HEK293T (cell line): ENCODE results near the gene CIZ1.
"Not testable (repeated sequence)": the region's sequence is repeated elsewhere in the genome, so short reads cannot be mapped to it uniquely, and the experiment has no call there.

Experiments
- CTCF ChIA-PET: fragments of 350-600 bp; formaldehyde crosslinking; extraction: SDS; loops from one replicate; lab custom pipeline; 2021; ENCODE audit warnings: antibody characterized with exemption, inconsistent platforms; lab: Yijun Ruan, JAX
- POLR2A ChIA-PET: fragments of 350-600 bp; formaldehyde crosslinking; extraction: SDS; loops from one replicate; lab custom pipeline; 2020; ENCODE audit warnings: antibody characterized with exemption, inconsistent platforms; lab: Yijun Ruan, JAX
- DNase-seq: peaks from one replicate; pipeline ENCODE4 v3.0.0; 2012; ENCODE audit warnings: mixed read lengths; ENCODE audit errors: extremely low spot score
- ARNT ChIP-seq: fragments of 450-650 bp; IDR thresholded peaks from 2 replicates; pipeline ENCODE4 v1.6.1; 2017; ENCODE audit warnings: mild to moderate bottlenecking
- BHLHE40 ChIP-seq: fragments of 450-650 bp; IDR thresholded peaks from 2 replicates; pipeline ENCODE4 v1.6.1; 2016; ENCODE audit warnings: mild to moderate bottlenecking, moderate library complexity, borderline replicate concordance
- CTBP1 ChIP-seq: fragments of 450-650 bp; IDR thresholded peaks from 2 replicates; pipeline ENCODE4 v1.6.1; 2016; ENCODE audit warnings: borderline replicate concordance
- ELF4 ChIP-seq: fragments of 450-650 bp; IDR thresholded peaks from 2 replicates; pipeline ENCODE4 v1.6.1; 2017; ENCODE audit warnings: antibody characterized with exemption
- FOXA1 ChIP-seq: fragments of 450-650 bp; IDR thresholded peaks from 2 replicates; pipeline ENCODE4 v1.6.1; 2016; ENCODE audit warnings: mild to moderate bottlenecking
- FOXK2 ChIP-seq: fragments of 450-650 bp; IDR thresholded peaks from 2 replicates; pipeline ENCODE4 v1.6.1; 2016; ENCODE audit warnings: mild to moderate bottlenecking
- FOXM1 ChIP-seq: fragments of 450-650 bp; IDR thresholded peaks from 2 replicates; pipeline ENCODE4 v1.6.1; 2017; ENCODE audit warnings: mild to moderate bottlenecking, borderline replicate concordance
- HDGF ChIP-seq: fragments of 450-650 bp; IDR thresholded peaks from 2 replicates; pipeline ENCODE4 v1.6.1; 2017; ENCODE audit warnings: antibody characterized with exemption, borderline replicate concordance
- L3MBTL2 ChIP-seq: fragments of 450-650 bp; conservative IDR thresholded peaks from 2 replicates; pipeline ENCODE4 v1.6.1; 2016; ENCODE audit warnings: mild to moderate bottlenecking
- LEF1 ChIP-seq: fragments of 450-650 bp; IDR thresholded peaks from 2 replicates; pipeline ENCODE4 v1.6.1; 2017; ENCODE audit warnings: mild to moderate bottlenecking, borderline replicate concordance
- NFRKB ChIP-seq: fragments of 450-650 bp; IDR thresholded peaks from 2 replicates; pipeline ENCODE4 v1.6.1; 2016; ENCODE audit warnings: mild to moderate bottlenecking, moderate library complexity
- PKNOX1 ChIP-seq: fragments of 450-650 bp; IDR thresholded peaks from 2 replicates; pipeline ENCODE4 v1.6.1; 2016
- SP1 ChIP-seq: fragments of 450-650 bp; IDR thresholded peaks from 2 replicates; pipeline ENCODE4 v1.6.1; 2017
- SUZ12 ChIP-seq: fragments of 450-650 bp; IDR thresholded peaks from 2 replicates; pipeline ENCODE4 v1.6.1; 2016; ENCODE audit warnings: mild to moderate bottlenecking
- TARDBP ChIP-seq: fragments of 450-650 bp; IDR thresholded peaks from 2 replicates; pipeline ENCODE4 v1.6.1; 2016
- ZNF384 ChIP-seq: fragments of 450-650 bp; IDR thresholded peaks from 2 replicates; pipeline ENCODE4 v1.6.1; 2016

Gene CIZ1

GRCh38 chr9:128142061-128142460 is 49.3 kb downstream of the CIZ1 start:
- CTCF ChIA-PET: interaction anchor here (1.0 kb wide), 1 partner anchor 8 kb away, joined by 3 read pairs; no protein-coding TSS in a partner anchor
- no peak for DNase-seq
- POLR2A ChIA-PET: no interaction called here
- TF ChIP-seq ELF4: no peak
- no peak for TF ChIP-seq HDGF
- no peak for TF ChIP-seq PKNOX1
- no peak for TF ChIP-seq SP1
- TF ChIP-seq NFRKB: no peak
- no peak for TF ChIP-seq FOXA1
- no peak for TF ChIP-seq FOXM1
- TF ChIP-seq ARNT: no peak
- TF ChIP-seq L3MBTL2: no peak
- TF ChIP-seq FOXK2: no peak
- TF ChIP-seq LEF1: no peak
- TF ChIP-seq CTBP1: no peak

- TF ChIP-seq ARNT (no peak), TARDBP (no peak), FOXM1 (no peak), NFRKB (no peak), HDGF (no peak), FOXK2 (no peak), PKNOX1 (no peak)
- ChIA-PET CTCF (interaction anchor here (1.0 kb wide), 1 partner anchor 9 kb away, joined by 3 read pairs; no protein-coding TSS in a partner anchor), POLR2A (no interaction called here)
- DNase-seq: no peak
These were observed 49.8 kb downstream of the CIZ1 start for GRCh38 chr9:128141604-128142003.

GRCh38 chr9:128139621-128140020 is 51.8 kb downstream of the CIZ1 start:
- ChIA-PET POLR2A (no interaction called here), CTCF (no interaction called here)
- no peak for TF ChIP-seq CTBP1
- no peak for TF ChIP-seq ZNF384
- TF ChIP-seq BHLHE40: no peak
- no peak for TF ChIP-seq TARDBP
- no peak for TF ChIP-seq ELF4
- TF ChIP-seq L3MBTL2: no peak
- no peak for DNase-seq

GRCh38 chr9:128138001-128138400 is 53.4 kb downstream of the CIZ1 start:
- no peak for TF ChIP-seq SUZ12
- TF ChIP-seq PKNOX1: no peak
- TF ChIP-seq L3MBTL2: no peak
- no peak for TF ChIP-seq NFRKB
- TF ChIP-seq HDGF: no peak
- POLR2A ChIA-PET: no interaction called here
- no peak for DNase-seq
- CTCF ChIA-PET: no interaction called here

- ChIA-PET CTCF (interaction anchor here (1.1 kb wide), 2 partner anchors 13 kb away, joined by 4 to 6 read pairs; partner anchors contain the start of gene LCN2), POLR2A (interaction anchor here (1.3 kb wide), 1 partner anchor 22 kb away, joined by 3 read pairs; no protein-coding TSS in a partner anchor)
- DNase-seq: no peak
- TF ChIP-seq NFRKB: no peak
- TF ChIP-seq HDGF: no peak
- TF ChIP-seq PKNOX1: no peak
- no peak for TF ChIP-seq L3MBTL2
- no peak for TF ChIP-seq SP1
- no peak for TF ChIP-seq FOXK2
- no peak for TF ChIP-seq FOXM1
- TF ChIP-seq SUZ12: no peak
- TF ChIP-seq BHLHE40: no peak
- TF ChIP-seq FOXA1: no peak
- no peak for TF ChIP-seq ARNT
These were observed 54.3 kb downstream of the CIZ1 start for GRCh38 chr9:128136816-128137793.

GRCh38 chr9:128135561-128135960 is 55.8 kb downstream of the CIZ1 start:
- POLR2A ChIA-PET, CTCF ChIA-PET, DNase-seq: not testable (repeated sequence)

GRCh38 chr9:128132139-128132538 is 59.2 kb downstream of the CIZ1 start:
- CTCF ChIA-PET, DNase-seq, POLR2A ChIA-PET: not testable (repeated sequence)

- DNase-seq, CTCF ChIA-PET, POLR2A ChIA-PET: not testable (repeated sequence)
These were observed 60.0 kb downstream of the CIZ1 start for GRCh38 chr9:128131346-128131745.

- POLR2A ChIA-PET, CTCF ChIA-PET, DNase-seq: not testable (repeated sequence)
These were observed 60.7 kb downstream of the CIZ1 start for GRCh38 chr9:128130651-128131050.

GRCh38 chr9:128129976-128130590 is 61.3 kb downstream of the CIZ1 start:
- POLR2A ChIA-PET, DNase-seq, CTCF ChIA-PET: not testable (repeated sequence)
